Smooth muscle cell (in vitro differentiated cells): ENCODE measurements around the gene SNX9. TPM values are rescaled to one million over a fixed set of nuclear protein-coding genes. Genes with fewer than 3 reads are reported as not detected.

Source experiments
- DNase-seq: peaks from one replicate; lab custom pipeline; 2025; ENCODE audit not compliant: unreplicated experiment; lab: John Stamatoyannopoulos, UW
- H2AFZ ChIP-seq: fragments of 200-600 bp; sonication (generic); 2 replicates; pipeline ENCODE4 v1.6.0; 2016; ENCODE audit warnings: antibody characterized with exemption, low read depth, mild to moderate bottlenecking
- H3F3A ChIP-seq: fragments of 200-600 bp; sonication (generic); 2 replicates; pipeline ENCODE4 v1.6.0; 2017; ENCODE audit warnings: antibody characterized with exemption, low read depth
- H3K27ac ChIP-seq: fragments of 200-600 bp; sonication (generic); 2 replicates; pipeline ENCODE4 v1.5.1; 2016; ENCODE audit warnings: low read depth, mild to moderate bottlenecking
- H3K27me3 ChIP-seq: fragments of 200-600 bp; sonication (generic); 2 replicates; pipeline ENCODE4 v1.6.1; 2016; ENCODE audit warnings: low read depth, mild to moderate bottlenecking
- H3K36me3 ChIP-seq: fragments of 200-600 bp; sonication (generic); 2 replicates; pipeline ENCODE4 v1.5.1; 2016; ENCODE audit warnings: low read depth
- H3K4me1 ChIP-seq: fragments of 200-600 bp; sonication (generic); 2 replicates; pipeline ENCODE4 v1.5.1; 2016; ENCODE audit warnings: low read depth
- H3K4me2 ChIP-seq: fragments of 200-600 bp; sonication (generic); 2 replicates; pipeline ENCODE4 v1.6.0; 2016; ENCODE audit warnings: mild to moderate bottlenecking
- H3K4me3 ChIP-seq: fragments of 200-600 bp; sonication (generic); 2 replicates; pipeline ENCODE4 v1.5.1; 2016; ENCODE audit warnings: mild to moderate bottlenecking
- H3K79me2 ChIP-seq: fragments of 200-600 bp; sonication (generic); 2 replicates; pipeline ENCODE4 v1.6.0; 2016; ENCODE audit warnings: low read depth, mild to moderate bottlenecking
- H3K9ac ChIP-seq: fragments of 200-600 bp; sonication (generic); 2 replicates; pipeline ENCODE4 v1.6.0; 2016; ENCODE audit warnings: low read depth
- H3K9me3 ChIP-seq: fragments of 200-600 bp; sonication (generic); replicated peaks from 2 replicates; pipeline ENCODE4 v1.5.1; 2016; ENCODE audit warnings: low read depth
- H4K20me1 ChIP-seq: fragments of 200-600 bp; sonication (generic); 2 replicates; pipeline ENCODE4 v1.6.0; 2016; ENCODE audit warnings: low read depth
- CTCF ChIP-seq: fragments of 200-600 bp; sonication (generic); IDR thresholded peaks from 2 replicates; pipeline ENCODE4 v1.5.1; 2017; ENCODE audit warnings: borderline replicate concordance, mild to moderate bottlenecking, antibody characterized with exemption; ENCODE audit not compliant: insufficient read depth, poor library complexity, severe bottlenecking
- whole genome bisulfite sequencing: methylation state at CpG from one replicate; pipeline ENCODE4 v1.1.7; 2016; ENCODE audit warnings: low lambda C conversion rate; 5-methylcytosine and 5-hydroxymethylcytosine counted together
- polyA plus RNA-seq: library from polyadenylated mRNA; unstranded; fragments of >200 nt; fragmentation: Nextera tagmentation; extraction: Ambion mirVana; gene quantifications from 2 replicates; pipeline ENCODE4 v1.2.1, GENCODE V29; 2016
- total RNA-seq: library from RNA; depleted of rRNA; stranded (reverse); fragments of >200 nt; gene quantifications from 2 replicates; pipeline ENCODE4 v1.2.3, GENCODE V29; 2014

SNX9 gene
- total and polyA plus RNA-seq, 2 experiments from 2014 or later, result 28.9 to 29.0 TPM

DNA sequence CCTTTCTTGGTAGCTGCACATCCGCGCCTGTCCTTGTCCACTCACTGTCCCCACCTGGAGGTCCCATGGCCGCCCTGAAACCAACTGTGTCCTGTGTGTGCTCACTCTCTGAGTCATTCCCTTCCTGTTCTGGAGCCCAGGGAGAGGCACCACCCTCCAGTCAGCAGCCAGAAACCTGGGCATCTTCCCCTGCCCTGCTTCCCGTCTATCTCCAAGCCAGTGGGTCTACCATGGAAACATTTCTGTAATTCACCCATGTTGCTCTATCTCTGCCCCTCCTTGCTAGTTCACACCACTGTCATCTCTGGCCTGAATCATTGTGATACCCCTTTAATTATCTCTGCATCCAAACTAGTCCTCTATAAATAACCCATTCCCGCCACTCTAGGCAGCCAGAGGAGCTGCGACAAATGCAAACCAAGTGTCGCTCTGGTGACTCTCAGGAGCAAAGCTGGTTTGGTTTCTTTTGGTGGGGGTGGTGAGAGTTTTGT, 129.9 kb downstream of the SNX9 start:
- no peaks in the 10 kb centered on the region for H4K20me1 ChIP-seq
- H3K4me2 ChIP-seq, result no peak overlapping the region
- no peaks in the 10 kb centered on the region for H3K9me3 ChIP-seq
- no peaks in the 10 kb centered on the region for H3K79me2 ChIP-seq
- no peaks in the 10 kb centered on the region for H3K4me1 ChIP-seq
- H3K9ac ChIP-seq, result no peak overlapping the region
- H3K27ac ChIP-seq, result no peak overlapping the region
- H3K4me3 ChIP-seq, result no peak overlapping the region
- no peaks in the 10 kb centered on the region for H3F3A ChIP-seq
- TF ChIP-seq CTCF, result no peak
- 84% methylated on average over 7 of the region's 7 CpGs for WGBS
- no peaks in the 10 kb centered on the region for H3K27me3 ChIP-seq
- DNase-seq, result no peak
- no peak overlapping the region for H2AFZ ChIP-seq
- no peaks in the 10 kb centered on the region for H3K36me3 ChIP-seq

- 86% methylated on average over 7 of the region's 7 CpGs for WGBS
- H3K4me1 ChIP-seq, result no peaks in the 10 kb centered on the region
- no peaks in the 10 kb centered on the region for H3K36me3 ChIP-seq
- no peaks in the 10 kb centered on the region for H3K27me3 ChIP-seq
- no peak overlapping the region for H3K4me2 ChIP-seq
- H4K20me1 ChIP-seq, result no peaks in the 10 kb centered on the region
- no peaks in the 10 kb centered on the region for H3K9me3 ChIP-seq
- H3K79me2 ChIP-seq, result no peaks in the 10 kb centered on the region
- no peak overlapping the region for H2AFZ ChIP-seq
- no peak overlapping the region for H3K4me3 ChIP-seq
- H3K27ac ChIP-seq, result no peak overlapping the region
- no peak overlapping the region for H3K9ac ChIP-seq
- no peak for TF ChIP-seq CTCF
- no peak for DNase-seq
- no peaks in the 10 kb centered on the region for H3F3A ChIP-seq
These were observed 130.6 kb downstream of the SNX9 start for GRCh38 chr6:157953580-157954091.

DNA sequence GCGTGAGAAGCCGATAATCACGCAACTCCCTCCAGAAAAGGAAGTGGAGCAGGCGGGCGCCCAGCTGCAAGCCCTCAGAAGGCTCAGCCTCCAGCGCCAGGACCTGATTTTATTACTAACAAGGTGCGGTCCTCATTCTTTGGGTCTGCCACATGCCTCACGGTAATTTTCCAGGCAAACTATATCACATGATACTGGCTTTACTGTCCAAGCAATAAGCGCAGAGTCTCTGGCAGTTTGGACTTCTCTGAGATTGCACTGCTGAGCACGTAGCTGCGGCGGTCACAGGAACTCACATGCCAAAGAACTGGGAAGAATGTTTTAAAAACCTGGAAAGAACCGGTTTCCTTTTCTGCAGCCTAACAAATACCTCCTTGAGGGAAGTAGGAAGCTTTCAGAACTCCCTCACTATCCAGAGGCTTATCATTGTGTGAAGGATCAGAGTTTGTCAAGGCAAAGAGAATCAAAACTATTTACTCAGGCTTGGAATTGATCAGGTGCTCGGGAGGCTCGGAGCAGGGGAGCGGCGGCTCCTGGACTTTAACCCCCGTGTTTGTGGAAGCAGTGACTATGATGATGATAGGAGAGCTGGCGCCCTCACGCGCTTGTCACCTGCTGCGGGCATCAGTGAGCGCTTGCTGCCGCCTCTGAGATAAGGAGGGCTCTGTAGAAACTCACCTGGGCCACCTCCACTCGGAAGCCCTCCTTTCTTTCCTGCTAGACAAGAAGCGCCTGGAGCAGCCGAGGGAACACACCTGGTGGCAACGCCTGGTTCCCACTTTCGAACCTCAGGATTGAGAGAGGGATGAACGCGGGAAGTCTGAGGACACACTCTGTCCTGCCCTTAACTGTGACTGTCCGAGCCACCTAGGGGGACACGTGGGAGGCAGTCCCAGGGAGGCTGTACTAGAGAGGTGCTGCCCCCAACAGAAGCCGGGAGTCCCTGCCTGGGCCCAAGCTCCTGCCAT, 131.4 kb downstream of the SNX9 start:
- no peak for DNase-seq

More for the DNA sequence above, 131.4 kb downstream of the SNX9 start:
- Histone ChIP-seq H3K9me3 (no peaks in the 10 kb centered on the region), H3K36me3 (no peaks in the 10 kb centered on the region), H3K4me3 (no peak overlapping the region), H3K4me2 (no peak overlapping the region), H3K27ac (no peak overlapping the region), H3K9ac (no peak overlapping the region), H3K27me3 (no peaks in the 10 kb centered on the region), H3K4me1 (no peaks in the 10 kb centered on the region), H4K20me1 (no peaks in the 10 kb centered on the region), H2AFZ (no peak overlapping the region), H3K79me2 (no peaks in the 10 kb centered on the region), H3F3A (no peaks in the 10 kb centered on the region)
- no peak for TF ChIP-seq CTCF
- WGBS, result 81% methylated on average over 34 of the region's 34 CpGs
